Bronchial epithelial cell (primary cell): ENCODE results near the gene EGFL7. TPM values are rescaled to one million over a fixed set of nuclear protein-coding genes. Genes with fewer than 3 reads are reported as not detected.

Experiments
- DNase-seq: peaks from one replicate; pipeline ENCODE4 v3.0.0-alpha.2; 2010; ENCODE audit warnings: low read depth
- FAIRE-seq: peaks from 2 replicates; lab custom pipeline; 2011; peaks lifted over from hg19 to GRCh38; lab: Jason Lieb, UNC
- H3K27me3 ChIP-seq: 2 replicates; pipeline ENCODE4 v1.5.1; 2011; ENCODE audit warnings: low read length; ENCODE audit not compliant: control insufficient read depth, insufficient read depth
- H3K36me3 ChIP-seq: 2 replicates; pipeline ENCODE4 v1.5.1; 2011; ENCODE audit warnings: low read length; ENCODE audit not compliant: control insufficient read depth, insufficient read depth
- H3K4me3 ChIP-seq: 2 replicates; pipeline ENCODE4 v1.5.1; 2011; ENCODE audit warnings: mild to moderate bottlenecking, low read depth, low read length, control low read depth
- total RNA-seq: library from RNA; depleted of rRNA; stranded (reverse); fragments of >200 nt; gene quantifications from 2 replicates; pipeline ENCODE4 v1.2.1, GENCODE V29; 2014
- TF ChIP-seq, protein P1 (sequence below): IDR thresholded peaks from 2 replicates; pipeline ENCODE4 v1.5.1; 2011; ENCODE audit warnings: mild to moderate bottlenecking, moderate library complexity, low read length, control low read depth, inconsistent platforms; ENCODE audit not compliant: insufficient read depth, severe bottlenecking

The EGFL7 gene
- total RNA-seq, 1 donor from 2014 or later: 11.8 TPM

DNA sequence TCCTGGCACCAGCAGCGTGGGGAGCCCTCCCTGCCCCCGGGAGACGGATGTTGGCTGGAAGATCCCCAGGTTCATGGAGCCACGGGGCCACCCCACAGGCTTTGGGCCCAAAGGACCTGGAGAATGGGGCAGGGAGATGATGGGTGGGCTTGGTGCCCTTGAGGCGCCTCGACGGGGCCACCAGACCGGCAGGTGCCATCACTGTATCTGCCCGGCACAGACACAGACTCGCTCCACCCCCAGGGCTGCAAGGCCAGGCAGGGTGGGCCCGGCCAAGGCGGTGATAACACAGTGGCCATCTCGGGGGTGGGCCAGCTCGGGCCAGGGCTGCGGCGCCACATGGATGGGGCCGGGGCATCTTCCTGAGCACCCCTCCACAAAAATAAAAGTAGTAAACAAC lies 35.0 kb upstream of the EGFL7 start:
- Histone ChIP-seq H3K4me3 (no peak overlapping the region), H3K36me3 (no peaks in the 10 kb centered on the region), H3K27me3 (no peaks in the 10 kb centered on the region)
- no peak for DNase-seq
- no peak for FAIRE-seq
- TF ChIP-seq, protein P1, sequence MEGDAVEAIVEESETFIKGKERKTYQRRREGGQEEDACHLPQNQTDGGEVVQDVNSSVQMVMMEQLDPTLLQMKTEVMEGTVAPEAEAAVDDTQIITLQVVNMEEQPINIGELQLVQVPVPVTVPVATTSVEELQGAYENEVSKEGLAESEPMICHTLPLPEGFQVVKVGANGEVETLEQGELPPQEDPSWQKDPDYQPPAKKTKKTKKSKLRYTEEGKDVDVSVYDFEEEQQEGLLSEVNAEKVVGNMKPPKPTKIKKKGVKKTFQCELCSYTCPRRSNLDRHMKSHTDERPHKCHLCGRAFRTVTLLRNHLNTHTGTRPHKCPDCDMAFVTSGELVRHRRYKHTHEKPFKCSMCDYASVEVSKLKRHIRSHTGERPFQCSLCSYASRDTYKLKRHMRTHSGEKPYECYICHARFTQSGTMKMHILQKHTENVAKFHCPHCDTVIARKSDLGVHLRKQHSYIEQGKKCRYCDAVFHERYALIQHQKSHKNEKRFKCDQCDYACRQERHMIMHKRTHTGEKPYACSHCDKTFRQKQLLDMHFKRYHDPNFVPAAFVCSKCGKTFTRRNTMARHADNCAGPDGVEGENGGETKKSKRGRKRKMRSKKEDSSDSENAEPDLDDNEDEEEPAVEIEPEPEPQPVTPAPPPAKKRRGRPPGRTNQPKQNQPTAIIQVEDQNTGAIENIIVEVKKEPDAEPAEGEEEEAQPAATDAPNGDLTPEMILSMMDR: no peak

GRCh38 chr9:136628268-136628667 lies 34.4 kb upstream of the EGFL7 start:
- TF ChIP-seq, protein P1: no peak
- no peak for DNase-seq

GRCh38 chr9:136629001-136629878 lies 33.5 kb upstream of the EGFL7 start:
- FAIRE-seq (no peak), DNase-seq (no peak)
- no peak overlapping the region for H3K4me3 ChIP-seq
- no peaks in the 10 kb centered on the region for H3K27me3 ChIP-seq
- TF ChIP-seq, protein P1: no peak
- no peaks in the 10 kb centered on the region for H3K36me3 ChIP-seq

More at GRCh38 chr9:136628268-136628667, 34.4 kb upstream of the EGFL7 start:
- no peak overlapping the region for H3K4me3 ChIP-seq
- H3K27me3 ChIP-seq: no peaks in the 10 kb centered on the region
- H3K36me3 ChIP-seq: no peaks in the 10 kb centered on the region
- FAIRE-seq: no peak

GRCh38 chr9:136629879-136630661 lies 32.6 kb upstream of the EGFL7 start:
- Histone ChIP-seq H3K36me3 (no peaks in the 10 kb centered on the region), H3K27me3 (no peaks in the 10 kb centered on the region), H3K4me3 (no peak overlapping the region)
- TF ChIP-seq, protein P1: peak; percentile 64
- no peak for DNase-seq
- FAIRE-seq: no peak

DNA sequence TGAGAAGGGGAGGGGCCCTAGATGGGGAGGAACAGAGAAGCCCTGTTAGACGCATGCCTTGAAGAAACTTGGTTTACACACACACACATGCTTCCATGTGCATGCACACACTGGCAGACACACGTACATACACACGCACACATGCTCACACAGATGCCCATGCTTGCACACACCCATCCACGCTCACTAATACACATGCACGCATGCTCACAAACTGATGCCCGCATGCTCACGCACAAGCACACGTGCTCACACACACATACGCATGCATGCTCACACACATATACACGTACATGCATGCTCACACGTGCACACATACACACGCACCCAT lies 32.1 kb upstream of the EGFL7 start:
- DNase-seq: no peak
- H3K27me3 ChIP-seq: no peaks in the 10 kb centered on the region
- peak; percentile 40 for FAIRE-seq
- TF ChIP-seq, protein P1: no peak
- H3K4me3 ChIP-seq: no peak overlapping the region
- H3K36me3 ChIP-seq: no peaks in the 10 kb centered on the region
